Upper lobe of left lung (tissue), 4 donors: ENCODE measurements around the gene ICE2.

ENCODE experiments used
- CTCF ChIP-seq, 6 experiments: fragments of 450-650 bp in 4 of 6; fragments of 200-600 bp in 2 of 6; sonication (generic) in 2 of 6; IDR thresholded peaks; one replicate each; pipeline ENCODE4 v1.5.1; 2016 to 2019; ENCODE audit warnings: antibody characterized with exemption in 6 of 6
- POLR2AphosphoS5 ChIP-seq, 2 donors: sonication (generic); formaldehyde crosslinking; IDR thresholded peaks; one replicate each; pipeline ENCODE4 v1.5.1; 2017; ENCODE audit warnings: antibody characterized with exemption in 2 of 2

GRCh38 chr15:60508442-60508841, 29.5 kb upstream of the ICE2 start:
- TF ChIP-seq CTCF (IDR thresholded peaks at IDR 0.05) = no peak
- no peak for TF ChIP-seq POLR2AphosphoS5 (IDR thresholded peaks at IDR 0.05)
